HEK293 (cell line): ENCODE measurements around the gene PARP9.

ENCODE experiments used
- CTCF ChIA-PET: fragments of 350-600 bp; formaldehyde crosslinking; extraction: SDS; loops from one replicate; lab custom pipeline; 2021; ENCODE audit warnings: antibody characterized with exemption; lab: Yijun Ruan, JAX
- POLR2A ChIA-PET: fragments of 300-600 bp; formaldehyde crosslinking; extraction: SDS; loops from one replicate; lab custom pipeline; 2020; ENCODE audit warnings: antibody characterized with exemption, inconsistent platforms; lab: Yijun Ruan, JAX
- H3K27ac ChIP-seq: fragments of 200-500 bp; sonication (Bioruptor generic); 2 replicates; pipeline ENCODE4 v1.5.1; 2014; ENCODE audit warnings: low read depth, low read length, control low read depth, inconsistent platforms; ENCODE audit errors: extremely low read depth
- H3K36me3 ChIP-seq, 2 experiments: fragments of 200-500 bp in 1 of 2; sonication (Bioruptor generic) in 1 of 2; 1 replicate in 1 of 2; 2 replicates in 1 of 2; pipeline ENCODE4 v1.5.1; 2014 to 2017; ENCODE audit warnings: inconsistent platforms in 2 of 2, low read length in 2 of 2; ENCODE audit not compliant: control insufficient read depth in 2 of 2, insufficient read depth in 1 of 2
- H3K4me1 ChIP-seq: fragments of 200-500 bp; sonication (Bioruptor generic); 2 replicates; pipeline ENCODE4 v1.5.1; 2014; ENCODE audit warnings: mild to moderate bottlenecking, low read length, inconsistent platforms; ENCODE audit not compliant: control insufficient read depth, insufficient read depth
- H3K4me3 ChIP-seq: 2 replicates; pipeline ENCODE4 v1.5.1; 2011; ENCODE audit warnings: low read depth, mild to moderate bottlenecking, control low read depth, low read length, moderate library complexity
- H3K9me3 ChIP-seq: fragments of 200-500 bp; sonication (Bioruptor generic); 2 replicates; pipeline ENCODE4 v1.5.1; 2014; ENCODE audit warnings: low read depth, low read length, inconsistent platforms; ENCODE audit not compliant: control insufficient read depth, insufficient read depth
- GLI4 ChIP-seq: fragments of 450-650 bp; formaldehyde crosslinking; IDR thresholded peaks from 2 replicates; pipeline ENCODE4 v1.5.1; 2016; ENCODE audit warnings: missing biosample characterization, missing genetic modification characterization
- SALL2 ChIP-seq: fragments of 450-650 bp; formaldehyde crosslinking; IDR thresholded peaks from 2 replicates; pipeline ENCODE4 v1.5.0; 2017; ENCODE audit warnings: missing biosample characterization, mild to moderate bottlenecking, missing genetic modification characterization, borderline replicate concordance
- ZNF114 ChIP-seq: fragments of 450-650 bp; formaldehyde crosslinking; IDR thresholded peaks from 2 replicates; pipeline ENCODE4 v1.5.0; 2017; ENCODE audit warnings: missing biosample characterization, missing genetic modification characterization
- ZNF266 ChIP-seq: fragments of 450-650 bp; formaldehyde crosslinking; IDR thresholded peaks from 2 replicates; pipeline ENCODE4 v1.5.1; 2016; ENCODE audit warnings: missing biosample characterization, missing genetic modification characterization, low read depth
- ZNF292 ChIP-seq: fragments of 450-650 bp; formaldehyde crosslinking; IDR thresholded peaks from 2 replicates; pipeline ENCODE4 v1.5.1; 2016; ENCODE audit warnings: low read depth, missing biosample characterization, missing genetic modification characterization, borderline replicate concordance
- ZNF585B ChIP-seq: fragments of 450-650 bp; formaldehyde crosslinking; IDR thresholded peaks from 2 replicates; pipeline ENCODE4 v1.5.1; 2016; ENCODE audit warnings: missing biosample characterization, missing genetic modification characterization
- ZSCAN23 ChIP-seq: fragments of 450-650 bp; formaldehyde crosslinking; IDR thresholded peaks from 2 replicates; pipeline ENCODE4 v1.5.1; 2016; ENCODE audit warnings: missing biosample characterization, missing genetic modification characterization
- TF ChIP-seq, protein P1 (sequence below): fragments of 450-650 bp; IDR thresholded peaks from 2 replicates; pipeline ENCODE4 v1.5.1; 2018; ENCODE audit warnings: missing biosample characterization, mild to moderate bottlenecking, missing genetic modification characterization
- TF ChIP-seq, protein P2 (sequence below): fragments of 450-650 bp; formaldehyde crosslinking; IDR thresholded peaks from 2 replicates; pipeline ENCODE4 v1.5.1; 2016; ENCODE audit warnings: missing biosample characterization, missing genetic modification characterization
- TF ChIP-seq, protein P3 (sequence below): fragments of 450-650 bp; formaldehyde crosslinking; conservative IDR thresholded peaks from 2 replicates; pipeline ENCODE4 v1.5.1; 2016; ENCODE audit warnings: low read depth, missing biosample characterization, missing genetic modification characterization
- TF ChIP-seq, protein P4 (sequence below): fragments of 450-650 bp; formaldehyde crosslinking; IDR thresholded peaks from 2 replicates; pipeline ENCODE4 v1.5.1; 2016; ENCODE audit warnings: missing biosample characterization, missing genetic modification characterization, low read depth
- TF ChIP-seq, protein P5 (sequence below): fragments of 450-650 bp; formaldehyde crosslinking; conservative IDR thresholded peaks from 2 replicates; pipeline ENCODE4 v1.5.1; 2016; ENCODE audit warnings: low read depth, missing biosample characterization, missing genetic modification characterization
- TF ChIP-seq, protein P6 (sequence below): fragments of 450-650 bp; formaldehyde crosslinking; IDR thresholded peaks from 2 replicates; pipeline ENCODE4 v1.5.1; 2016; ENCODE audit warnings: missing biosample characterization, missing genetic modification characterization

PARP9 gene

DNA sequence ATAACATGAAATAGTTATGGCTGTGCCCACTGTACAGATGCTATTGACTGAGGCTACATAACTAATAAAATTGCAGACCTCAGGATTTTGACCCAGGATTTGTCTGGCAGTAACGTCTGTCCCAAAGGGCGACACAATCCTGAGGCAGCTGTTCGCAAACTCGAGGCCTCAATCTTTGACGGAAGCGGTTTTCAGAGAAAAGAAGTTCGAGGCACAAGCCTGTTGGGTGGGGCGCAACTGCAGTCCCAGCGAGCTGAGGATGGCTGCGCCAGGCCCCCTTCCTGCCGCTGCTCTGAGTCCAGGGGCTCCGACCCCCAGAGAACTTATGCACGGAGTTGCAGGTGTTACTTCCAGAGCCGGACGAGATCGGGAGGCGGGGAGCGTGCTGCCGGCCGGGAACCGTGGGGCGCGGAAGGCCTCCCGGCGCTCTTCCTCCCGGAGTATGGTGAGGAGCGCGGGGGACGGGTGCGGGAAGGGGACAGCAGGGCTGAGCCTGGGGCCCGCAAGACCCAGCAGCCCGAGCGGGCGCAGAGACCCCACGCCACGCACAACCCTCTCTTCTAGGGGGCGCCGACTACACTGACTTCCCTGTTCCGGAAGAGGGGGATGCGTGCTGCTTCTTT is 13.4 kb upstream of the PARP9 start, which contains the start of gene PARP15:
Gene PARP15, plus strand, starts transcription at position 242 of the 623 bp plus-strand sequence. Its CDS starts 18 bp downstream, at position 260.
- H3K9me3 ChIP-seq, result no peaks in the 10 kb centered on the region
- H3K27ac ChIP-seq, result no peak within 1 kb of the TSS
- ChIA-PET CTCF (no interaction called here), POLR2A (no interaction called here)
- TF ChIP-seq GLI4 (tag by site-specific recombination), result no peak
- no peak for TF ChIP-seq ZSCAN23 (tag by site-specific recombination)
- no peak for TF ChIP-seq ZNF292 (tag by site-specific recombination)
- TF ChIP-seq, protein P1, sequence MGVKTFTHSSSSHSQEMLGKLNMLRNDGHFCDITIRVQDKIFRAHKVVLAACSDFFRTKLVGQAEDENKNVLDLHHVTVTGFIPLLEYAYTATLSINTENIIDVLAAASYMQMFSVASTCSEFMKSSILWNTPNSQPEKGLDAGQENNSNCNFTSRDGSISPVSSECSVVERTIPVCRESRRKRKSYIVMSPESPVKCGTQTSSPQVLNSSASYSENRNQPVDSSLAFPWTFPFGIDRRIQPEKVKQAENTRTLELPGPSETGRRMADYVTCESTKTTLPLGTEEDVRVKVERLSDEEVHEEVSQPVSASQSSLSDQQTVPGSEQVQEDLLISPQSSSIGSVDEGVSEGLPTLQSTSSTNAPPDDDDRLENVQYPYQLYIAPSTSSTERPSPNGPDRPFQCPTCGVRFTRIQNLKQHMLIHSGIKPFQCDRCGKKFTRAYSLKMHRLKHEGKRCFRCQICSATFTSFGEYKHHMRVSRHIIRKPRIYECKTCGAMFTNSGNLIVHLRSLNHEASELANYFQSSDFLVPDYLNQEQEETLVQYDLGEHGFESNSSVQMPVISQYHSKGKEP (tag by site-specific recombination), result no peak
- no peak for TF ChIP-seq SALL2 (tag by site-specific recombination)
- TF ChIP-seq, protein P2, sequence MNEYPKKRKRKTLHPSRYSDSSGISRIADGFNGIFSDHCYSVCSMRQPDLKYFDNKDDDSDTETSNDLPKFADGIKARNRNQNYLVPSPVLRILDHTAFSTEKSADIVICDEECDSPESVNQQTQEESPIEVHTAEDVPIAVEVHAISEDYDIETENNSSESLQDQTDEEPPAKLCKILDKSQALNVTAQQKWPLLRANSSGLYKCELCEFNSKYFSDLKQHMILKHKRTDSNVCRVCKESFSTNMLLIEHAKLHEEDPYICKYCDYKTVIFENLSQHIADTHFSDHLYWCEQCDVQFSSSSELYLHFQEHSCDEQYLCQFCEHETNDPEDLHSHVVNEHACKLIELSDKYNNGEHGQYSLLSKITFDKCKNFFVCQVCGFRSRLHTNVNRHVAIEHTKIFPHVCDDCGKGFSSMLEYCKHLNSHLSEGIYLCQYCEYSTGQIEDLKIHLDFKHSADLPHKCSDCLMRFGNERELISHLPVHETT (tag by site-specific recombination), result no peak
- TF ChIP-seq, protein P3, sequence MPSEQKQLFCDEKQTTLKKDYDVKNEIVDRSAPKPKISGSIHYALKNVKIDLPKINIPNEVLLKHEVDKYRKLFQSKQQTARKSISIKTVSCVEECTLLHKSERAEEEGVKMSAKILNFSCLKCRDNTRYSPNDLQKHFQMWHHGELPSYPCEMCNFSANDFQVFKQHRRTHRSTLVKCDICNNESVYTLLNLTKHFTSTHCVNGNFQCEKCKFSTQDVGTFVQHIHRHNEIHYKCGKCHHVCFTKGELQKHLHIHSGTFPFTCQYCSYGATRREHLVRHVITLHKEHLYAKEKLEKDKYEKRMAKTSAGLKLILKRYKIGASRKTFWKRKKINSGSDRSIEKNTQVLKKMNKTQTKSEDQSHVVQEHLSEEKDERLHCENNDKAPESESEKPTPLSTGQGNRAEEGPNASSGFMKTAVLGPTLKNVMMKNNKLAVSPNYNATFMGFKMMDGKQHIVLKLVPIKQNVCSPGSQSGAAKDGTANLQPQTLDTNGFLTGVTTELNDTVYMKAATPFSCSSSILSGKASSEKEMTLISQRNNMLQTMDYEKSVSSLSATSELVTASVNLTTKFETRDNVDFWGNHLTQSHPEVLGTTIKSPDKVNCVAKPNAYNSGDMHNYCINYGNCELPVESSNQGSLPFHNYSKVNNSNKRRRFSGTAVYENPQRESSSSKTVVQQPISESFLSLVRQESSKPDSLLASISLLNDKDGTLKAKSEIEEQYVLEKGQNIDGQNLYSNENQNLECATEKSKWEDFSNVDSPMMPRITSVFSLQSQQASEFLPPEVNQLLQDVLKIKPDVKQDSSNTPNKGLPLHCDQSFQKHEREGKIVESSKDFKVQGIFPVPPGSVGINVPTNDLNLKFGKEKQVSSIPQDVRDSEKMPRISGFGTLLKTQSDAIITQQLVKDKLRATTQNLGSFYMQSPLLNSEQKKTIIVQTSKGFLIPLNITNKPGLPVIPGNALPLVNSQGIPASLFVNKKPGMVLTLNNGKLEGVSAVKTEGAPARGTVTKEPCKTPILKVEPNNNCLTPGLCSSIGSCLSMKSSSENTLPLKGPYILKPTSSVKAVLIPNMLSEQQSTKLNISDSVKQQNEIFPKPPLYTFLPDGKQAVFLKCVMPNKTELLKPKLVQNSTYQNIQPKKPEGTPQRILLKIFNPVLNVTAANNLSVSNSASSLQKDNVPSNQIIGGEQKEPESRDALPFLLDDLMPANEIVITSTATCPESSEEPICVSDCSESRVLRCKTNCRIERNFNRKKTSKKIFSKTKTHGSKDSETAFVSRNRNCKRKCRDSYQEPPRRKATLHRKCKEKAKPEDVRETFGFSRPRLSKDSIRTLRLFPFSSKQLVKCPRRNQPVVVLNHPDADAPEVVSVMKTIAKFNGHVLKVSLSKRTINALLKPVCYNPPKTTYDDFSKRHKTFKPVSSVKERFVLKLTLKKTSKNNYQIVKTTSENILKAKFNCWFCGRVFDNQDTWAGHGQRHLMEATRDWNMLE, result no peak
- TF ChIP-seq, protein P4, sequence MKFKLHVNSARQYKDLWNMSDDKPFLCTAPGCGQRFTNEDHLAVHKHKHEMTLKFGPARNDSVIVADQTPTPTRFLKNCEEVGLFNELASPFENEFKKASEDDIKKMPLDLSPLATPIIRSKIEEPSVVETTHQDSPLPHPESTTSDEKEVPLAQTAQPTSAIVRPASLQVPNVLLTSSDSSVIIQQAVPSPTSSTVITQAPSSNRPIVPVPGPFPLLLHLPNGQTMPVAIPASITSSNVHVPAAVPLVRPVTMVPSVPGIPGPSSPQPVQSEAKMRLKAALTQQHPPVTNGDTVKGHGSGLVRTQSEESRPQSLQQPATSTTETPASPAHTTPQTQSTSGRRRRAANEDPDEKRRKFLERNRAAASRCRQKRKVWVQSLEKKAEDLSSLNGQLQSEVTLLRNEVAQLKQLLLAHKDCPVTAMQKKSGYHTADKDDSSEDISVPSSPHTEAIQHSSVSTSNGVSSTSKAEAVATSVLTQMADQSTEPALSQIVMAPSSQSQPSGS (tag by site-specific recombination), result no peak
- TF ChIP-seq, protein P5, sequence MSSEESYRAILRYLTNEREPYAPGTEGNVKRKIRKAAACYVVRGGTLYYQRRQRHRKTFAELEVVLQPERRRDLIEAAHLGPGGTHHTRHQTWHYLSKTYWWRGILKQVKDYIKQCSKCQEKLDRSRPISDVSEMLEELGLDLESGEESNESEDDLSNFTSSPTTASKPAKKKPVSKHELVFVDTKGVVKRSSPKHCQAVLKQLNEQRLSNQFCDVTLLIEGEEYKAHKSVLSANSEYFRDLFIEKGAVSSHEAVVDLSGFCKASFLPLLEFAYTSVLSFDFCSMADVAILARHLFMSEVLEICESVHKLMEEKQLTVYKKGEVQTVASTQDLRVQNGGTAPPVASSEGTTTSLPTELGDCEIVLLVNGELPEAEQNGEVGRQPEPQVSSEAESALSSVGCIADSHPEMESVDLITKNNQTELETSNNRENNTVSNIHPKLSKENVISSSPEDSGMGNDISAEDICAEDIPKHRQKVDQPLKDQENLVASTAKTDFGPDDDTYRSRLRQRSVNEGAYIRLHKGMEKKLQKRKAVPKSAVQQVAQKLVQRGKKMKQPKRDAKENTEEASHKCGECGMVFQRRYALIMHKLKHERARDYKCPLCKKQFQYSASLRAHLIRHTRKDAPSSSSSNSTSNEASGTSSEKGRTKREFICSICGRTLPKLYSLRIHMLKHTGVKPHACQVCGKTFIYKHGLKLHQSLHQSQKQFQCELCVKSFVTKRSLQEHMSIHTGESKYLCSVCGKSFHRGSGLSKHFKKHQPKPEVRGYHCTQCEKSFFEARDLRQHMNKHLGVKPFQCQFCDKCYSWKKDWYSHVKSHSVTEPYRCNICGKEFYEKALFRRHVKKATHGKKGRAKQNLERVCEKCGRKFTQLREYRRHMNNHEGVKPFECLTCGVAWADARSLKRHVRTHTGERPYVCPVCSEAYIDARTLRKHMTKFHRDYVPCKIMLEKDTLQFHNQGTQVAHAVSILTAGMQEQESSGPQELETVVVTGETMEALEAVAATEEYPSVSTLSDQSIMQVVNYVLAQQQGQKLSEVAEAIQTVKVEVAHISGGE (tag by site-specific recombination), result no peak
- no peak for TF ChIP-seq ZNF266 (tag by site-specific recombination)
- no peak for TF ChIP-seq ZNF114 (tag by site-specific recombination)
- TF ChIP-seq ZNF585B (tag by site-specific recombination), result no peak
- TF ChIP-seq, protein P6, sequence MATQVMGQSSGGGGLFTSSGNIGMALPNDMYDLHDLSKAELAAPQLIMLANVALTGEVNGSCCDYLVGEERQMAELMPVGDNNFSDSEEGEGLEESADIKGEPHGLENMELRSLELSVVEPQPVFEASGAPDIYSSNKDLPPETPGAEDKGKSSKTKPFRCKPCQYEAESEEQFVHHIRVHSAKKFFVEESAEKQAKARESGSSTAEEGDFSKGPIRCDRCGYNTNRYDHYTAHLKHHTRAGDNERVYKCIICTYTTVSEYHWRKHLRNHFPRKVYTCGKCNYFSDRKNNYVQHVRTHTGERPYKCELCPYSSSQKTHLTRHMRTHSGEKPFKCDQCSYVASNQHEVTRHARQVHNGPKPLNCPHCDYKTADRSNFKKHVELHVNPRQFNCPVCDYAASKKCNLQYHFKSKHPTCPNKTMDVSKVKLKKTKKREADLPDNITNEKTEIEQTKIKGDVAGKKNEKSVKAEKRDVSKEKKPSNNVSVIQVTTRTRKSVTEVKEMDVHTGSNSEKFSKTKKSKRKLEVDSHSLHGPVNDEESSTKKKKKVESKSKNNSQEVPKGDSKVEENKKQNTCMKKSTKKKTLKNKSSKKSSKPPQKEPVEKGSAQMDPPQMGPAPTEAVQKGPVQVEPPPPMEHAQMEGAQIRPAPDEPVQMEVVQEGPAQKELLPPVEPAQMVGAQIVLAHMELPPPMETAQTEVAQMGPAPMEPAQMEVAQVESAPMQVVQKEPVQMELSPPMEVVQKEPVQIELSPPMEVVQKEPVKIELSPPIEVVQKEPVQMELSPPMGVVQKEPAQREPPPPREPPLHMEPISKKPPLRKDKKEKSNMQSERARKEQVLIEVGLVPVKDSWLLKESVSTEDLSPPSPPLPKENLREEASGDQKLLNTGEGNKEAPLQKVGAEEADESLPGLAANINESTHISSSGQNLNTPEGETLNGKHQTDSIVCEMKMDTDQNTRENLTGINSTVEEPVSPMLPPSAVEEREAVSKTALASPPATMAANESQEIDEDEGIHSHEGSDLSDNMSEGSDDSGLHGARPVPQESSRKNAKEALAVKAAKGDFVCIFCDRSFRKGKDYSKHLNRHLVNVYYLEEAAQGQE (tag by site-specific recombination), result no peak
- no peak within 1 kb of the TSS for H3K4me3 ChIP-seq
- H3K36me3 ChIP-seq, result no peaks in the 10 kb centered on the region
- no peaks in the 10 kb centered on the region for H3K4me1 ChIP-seq
